ENCODE data around the gene NLRC5.

- TF ChIP-seq CTCF (conservative IDR thresholded peaks at IDR 0.05) (no peak), EZH2 (IDR thresholded peaks at IDR 0.05; ENCODE audit: low read depth) (no peak)
Observed at GRCh38 chr16:56941856-56942331, 47.5 kb upstream of the NLRC5 start.

Data from PC-9 (cell line).